Measurements from ENCODE around the gene CLEC2L.

DNA sequence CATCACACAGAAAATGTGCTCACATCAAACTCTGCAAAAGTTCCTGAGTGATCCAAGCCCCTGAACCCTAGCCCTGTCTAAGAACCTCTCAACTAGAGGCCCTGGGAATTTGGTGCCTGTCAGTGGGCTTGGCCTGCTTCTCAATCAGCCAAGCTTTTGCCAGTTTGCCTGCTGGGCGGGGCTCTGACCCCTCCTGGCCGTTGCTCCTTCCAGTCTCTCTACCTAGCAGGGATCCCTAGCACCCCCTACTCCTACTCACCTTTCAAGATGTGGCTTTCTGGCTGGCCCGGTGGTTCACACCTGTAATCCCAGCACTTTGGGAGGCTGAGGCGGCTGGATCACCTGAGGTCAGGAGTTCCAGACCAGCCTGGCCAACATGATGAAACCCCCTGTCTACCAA lies 42.1 kb upstream of the CLEC2L start:
- TF ChIP-seq, protein P1, sequence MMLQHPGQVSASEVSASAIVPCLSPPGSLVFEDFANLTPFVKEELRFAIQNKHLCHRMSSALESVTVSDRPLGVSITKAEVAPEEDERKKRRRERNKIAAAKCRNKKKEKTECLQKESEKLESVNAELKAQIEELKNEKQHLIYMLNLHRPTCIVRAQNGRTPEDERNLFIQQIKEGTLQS (IDR thresholded peaks at IDR 0.05), result no peak
- TF ChIP-seq, protein P2, sequence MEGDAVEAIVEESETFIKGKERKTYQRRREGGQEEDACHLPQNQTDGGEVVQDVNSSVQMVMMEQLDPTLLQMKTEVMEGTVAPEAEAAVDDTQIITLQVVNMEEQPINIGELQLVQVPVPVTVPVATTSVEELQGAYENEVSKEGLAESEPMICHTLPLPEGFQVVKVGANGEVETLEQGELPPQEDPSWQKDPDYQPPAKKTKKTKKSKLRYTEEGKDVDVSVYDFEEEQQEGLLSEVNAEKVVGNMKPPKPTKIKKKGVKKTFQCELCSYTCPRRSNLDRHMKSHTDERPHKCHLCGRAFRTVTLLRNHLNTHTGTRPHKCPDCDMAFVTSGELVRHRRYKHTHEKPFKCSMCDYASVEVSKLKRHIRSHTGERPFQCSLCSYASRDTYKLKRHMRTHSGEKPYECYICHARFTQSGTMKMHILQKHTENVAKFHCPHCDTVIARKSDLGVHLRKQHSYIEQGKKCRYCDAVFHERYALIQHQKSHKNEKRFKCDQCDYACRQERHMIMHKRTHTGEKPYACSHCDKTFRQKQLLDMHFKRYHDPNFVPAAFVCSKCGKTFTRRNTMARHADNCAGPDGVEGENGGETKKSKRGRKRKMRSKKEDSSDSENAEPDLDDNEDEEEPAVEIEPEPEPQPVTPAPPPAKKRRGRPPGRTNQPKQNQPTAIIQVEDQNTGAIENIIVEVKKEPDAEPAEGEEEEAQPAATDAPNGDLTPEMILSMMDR (IDR thresholded peaks at IDR 0.05; ENCODE audit: low read depth, low read length, missing input control), result no peak
- no peak for TF ChIP-seq JUND (IDR thresholded peaks at IDR 0.05)
- TF ChIP-seq FOXA1 (IDR thresholded peaks at IDR 0.05), result no peak
- TF ChIP-seq, protein P3, sequence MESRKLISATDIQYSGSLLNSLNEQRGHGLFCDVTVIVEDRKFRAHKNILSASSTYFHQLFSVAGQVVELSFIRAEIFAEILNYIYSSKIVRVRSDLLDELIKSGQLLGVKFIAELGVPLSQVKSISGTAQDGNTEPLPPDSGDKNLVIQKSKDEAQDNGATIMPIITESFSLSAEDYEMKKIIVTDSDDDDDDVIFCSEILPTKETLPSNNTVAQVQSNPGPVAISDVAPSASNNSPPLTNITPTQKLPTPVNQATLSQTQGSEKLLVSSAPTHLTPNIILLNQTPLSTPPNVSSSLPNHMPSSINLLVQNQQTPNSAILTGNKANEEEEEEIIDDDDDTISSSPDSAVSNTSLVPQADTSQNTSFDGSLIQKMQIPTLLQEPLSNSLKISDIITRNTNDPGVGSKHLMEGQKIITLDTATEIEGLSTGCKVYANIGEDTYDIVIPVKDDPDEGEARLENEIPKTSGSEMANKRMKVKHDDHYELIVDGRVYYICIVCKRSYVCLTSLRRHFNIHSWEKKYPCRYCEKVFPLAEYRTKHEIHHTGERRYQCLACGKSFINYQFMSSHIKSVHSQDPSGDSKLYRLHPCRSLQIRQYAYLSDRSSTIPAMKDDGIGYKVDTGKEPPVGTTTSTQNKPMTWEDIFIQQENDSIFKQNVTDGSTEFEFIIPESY (IDR thresholded peaks at IDR 0.05), result no peak
- TF ChIP-seq, protein P4, sequence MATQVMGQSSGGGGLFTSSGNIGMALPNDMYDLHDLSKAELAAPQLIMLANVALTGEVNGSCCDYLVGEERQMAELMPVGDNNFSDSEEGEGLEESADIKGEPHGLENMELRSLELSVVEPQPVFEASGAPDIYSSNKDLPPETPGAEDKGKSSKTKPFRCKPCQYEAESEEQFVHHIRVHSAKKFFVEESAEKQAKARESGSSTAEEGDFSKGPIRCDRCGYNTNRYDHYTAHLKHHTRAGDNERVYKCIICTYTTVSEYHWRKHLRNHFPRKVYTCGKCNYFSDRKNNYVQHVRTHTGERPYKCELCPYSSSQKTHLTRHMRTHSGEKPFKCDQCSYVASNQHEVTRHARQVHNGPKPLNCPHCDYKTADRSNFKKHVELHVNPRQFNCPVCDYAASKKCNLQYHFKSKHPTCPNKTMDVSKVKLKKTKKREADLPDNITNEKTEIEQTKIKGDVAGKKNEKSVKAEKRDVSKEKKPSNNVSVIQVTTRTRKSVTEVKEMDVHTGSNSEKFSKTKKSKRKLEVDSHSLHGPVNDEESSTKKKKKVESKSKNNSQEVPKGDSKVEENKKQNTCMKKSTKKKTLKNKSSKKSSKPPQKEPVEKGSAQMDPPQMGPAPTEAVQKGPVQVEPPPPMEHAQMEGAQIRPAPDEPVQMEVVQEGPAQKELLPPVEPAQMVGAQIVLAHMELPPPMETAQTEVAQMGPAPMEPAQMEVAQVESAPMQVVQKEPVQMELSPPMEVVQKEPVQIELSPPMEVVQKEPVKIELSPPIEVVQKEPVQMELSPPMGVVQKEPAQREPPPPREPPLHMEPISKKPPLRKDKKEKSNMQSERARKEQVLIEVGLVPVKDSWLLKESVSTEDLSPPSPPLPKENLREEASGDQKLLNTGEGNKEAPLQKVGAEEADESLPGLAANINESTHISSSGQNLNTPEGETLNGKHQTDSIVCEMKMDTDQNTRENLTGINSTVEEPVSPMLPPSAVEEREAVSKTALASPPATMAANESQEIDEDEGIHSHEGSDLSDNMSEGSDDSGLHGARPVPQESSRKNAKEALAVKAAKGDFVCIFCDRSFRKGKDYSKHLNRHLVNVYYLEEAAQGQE (IDR thresholded peaks at IDR 0.05), result no peak
- TF ChIP-seq GABPA (IDR thresholded peaks at IDR 0.05 in 1 of 2, conservative IDR thresholded peaks at IDR 0.05 in 1 of 2), result no peak
- TF ChIP-seq NR2F2 (IDR thresholded peaks at IDR 0.05), result no peak
- TF ChIP-seq, protein P5, sequence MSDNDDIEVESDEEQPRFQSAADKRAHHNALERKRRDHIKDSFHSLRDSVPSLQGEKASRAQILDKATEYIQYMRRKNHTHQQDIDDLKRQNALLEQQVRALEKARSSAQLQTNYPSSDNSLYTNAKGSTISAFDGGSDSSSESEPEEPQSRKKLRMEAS (IDR thresholded peaks at IDR 0.05), result no peak
- TF ChIP-seq YY1 (IDR thresholded peaks at IDR 0.05), result no peak
- TF ChIP-seq RAD21 (IDR thresholded peaks at IDR 0.05), result no peak

Measured in liver (tissue), 3 donors.